ENCODE measurements around the gene ATP9B.

DNA sequence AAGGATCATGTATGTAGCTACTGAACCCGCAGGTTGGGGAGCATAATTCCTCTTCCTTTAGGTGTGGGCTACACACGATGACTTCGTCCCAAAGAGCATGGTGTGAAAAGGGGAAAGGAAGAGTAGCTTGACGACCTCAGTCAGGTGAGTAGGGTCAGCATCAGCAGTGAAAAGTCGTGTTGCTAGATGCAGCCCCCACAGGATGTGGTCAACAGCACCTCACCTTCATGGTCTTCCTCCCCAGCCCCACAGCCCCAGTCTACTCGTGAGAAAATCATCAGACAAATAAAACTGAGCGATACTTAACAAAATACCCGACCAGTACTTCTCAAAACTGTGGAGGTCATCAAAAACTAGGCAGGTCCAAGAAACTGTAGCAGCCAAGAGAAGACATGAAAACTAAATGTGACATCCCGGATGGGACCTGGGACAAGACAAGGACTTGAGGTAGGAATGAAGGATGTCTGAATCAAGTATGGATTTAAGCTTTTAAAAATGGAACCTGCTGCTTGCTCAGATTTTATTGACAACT is 249.0 kb downstream of the ATP9B start:
- TF ChIP-seq, protein P1, sequence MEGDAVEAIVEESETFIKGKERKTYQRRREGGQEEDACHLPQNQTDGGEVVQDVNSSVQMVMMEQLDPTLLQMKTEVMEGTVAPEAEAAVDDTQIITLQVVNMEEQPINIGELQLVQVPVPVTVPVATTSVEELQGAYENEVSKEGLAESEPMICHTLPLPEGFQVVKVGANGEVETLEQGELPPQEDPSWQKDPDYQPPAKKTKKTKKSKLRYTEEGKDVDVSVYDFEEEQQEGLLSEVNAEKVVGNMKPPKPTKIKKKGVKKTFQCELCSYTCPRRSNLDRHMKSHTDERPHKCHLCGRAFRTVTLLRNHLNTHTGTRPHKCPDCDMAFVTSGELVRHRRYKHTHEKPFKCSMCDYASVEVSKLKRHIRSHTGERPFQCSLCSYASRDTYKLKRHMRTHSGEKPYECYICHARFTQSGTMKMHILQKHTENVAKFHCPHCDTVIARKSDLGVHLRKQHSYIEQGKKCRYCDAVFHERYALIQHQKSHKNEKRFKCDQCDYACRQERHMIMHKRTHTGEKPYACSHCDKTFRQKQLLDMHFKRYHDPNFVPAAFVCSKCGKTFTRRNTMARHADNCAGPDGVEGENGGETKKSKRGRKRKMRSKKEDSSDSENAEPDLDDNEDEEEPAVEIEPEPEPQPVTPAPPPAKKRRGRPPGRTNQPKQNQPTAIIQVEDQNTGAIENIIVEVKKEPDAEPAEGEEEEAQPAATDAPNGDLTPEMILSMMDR (IDR thresholded peaks at IDR 0.05), result no peak
- TF ChIP-seq POLR2A (IDR thresholded peaks at IDR 0.05), result no peak

Measured in ovary (tissue), 3 donors.